OCI-LY3 (cell line): ENCODE data around the gene LRRC8D.
"Not testable (repeated sequence)": the region's sequence is repeated elsewhere in the genome, so short reads cannot be mapped to it uniquely, and the experiment has no call there.

Experiments used
- H2AFZ ChIP-seq: fragments of 200-600, 300-600 bp; shearing (Covaris generic); 2 replicates; pipeline ENCODE4 v1.6.0; 2014; ENCODE audit warnings: antibody characterized with exemption, low read depth, low read length
- H3K27ac ChIP-seq: fragments of 200-600, 300-600 bp; sonication (generic); 2 replicates; pipeline ENCODE4 v1.5.1; 2014; ENCODE audit warnings: mild to moderate bottlenecking, low read length, moderate library complexity, mixed read lengths
- H3K27me3 ChIP-seq: fragments of 200-600, 300-600 bp; sonication (generic); 2 replicates; pipeline ENCODE4 v1.6.1; 2014; ENCODE audit warnings: low read depth, low read length, mixed read lengths
- H3K36me3 ChIP-seq: fragments of 200-600, 300-600 bp; sonication (generic); replicated peaks from 2 replicates; pipeline ENCODE3; 2014; ENCODE audit warnings: low read depth, low read length, mixed read lengths
- H3K4me1 ChIP-seq: fragments of 300-600, 200-600 bp; sonication (generic); 2 replicates; pipeline ENCODE4 v1.6.1; 2014; ENCODE audit warnings: low read length, mixed read lengths
- H3K4me2 ChIP-seq: fragments of 200-600, 300-600 bp; sonication (generic); 2 replicates; pipeline ENCODE4 v1.6.1; 2014; ENCODE audit warnings: low read length, mixed read lengths
- H3K4me3 ChIP-seq: fragments of 300-600, 200-600 bp; sonication (generic); 2 replicates; pipeline ENCODE4 v1.5.1; 2014; ENCODE audit warnings: antibody characterized with exemption, mild to moderate bottlenecking, low read length, moderate library complexity
- H3K79me2 ChIP-seq: fragments of 300-600, 200-600 bp; shearing (Covaris generic); 2 replicates; pipeline ENCODE4 v1.6.1; 2014; ENCODE audit warnings: mild to moderate bottlenecking, low read length, mixed read lengths
- H3K9ac ChIP-seq: fragments of 300-600, 200-600 bp; shearing (Covaris generic); 2 replicates; pipeline ENCODE4 v1.6.0; 2014; ENCODE audit warnings: mild to moderate bottlenecking, low read length, moderate library complexity
- H3K9me3 ChIP-seq: fragments of 200-600, 300-600 bp; shearing (Covaris generic); 2 replicates; pipeline ENCODE4 v1.6.1; 2014; ENCODE audit warnings: low read length, mixed read lengths; ENCODE audit not compliant: insufficient read depth
- H4K20me1 ChIP-seq: fragments of 200-600, 300-600 bp; sonication (generic); 2 replicates; pipeline ENCODE4 v1.6.1; 2016; ENCODE audit warnings: low read length, mixed read lengths; ENCODE audit not compliant: insufficient read depth
- CTCF ChIP-seq: fragments of 200-600, 300-600 bp; sonication (generic); IDR thresholded peaks from 2 replicates; pipeline ENCODE4 v1.5.1; 2014; ENCODE audit warnings: antibody characterized with exemption, low read length, low read depth
- EZH2phosphoT487 ChIP-seq: fragments of 200-600 bp; shearing (Covaris generic); IDR thresholded peaks from 2 replicates; pipeline ENCODE4 v1.6.1; 2018; ENCODE audit warnings: antibody characterized with exemption, mixed run types, low read depth

LRRC8D gene

GRCh38 chr1:89919174-89919573, 98.3 kb downstream of the LRRC8D start:
- TF ChIP-seq EZH2phosphoT487 (no peak), CTCF (no peak)
- Histone ChIP-seq H3K4me3 (no peak overlapping the region), H3K36me3 (peaks cover 2% of the 10 kb centered on the region), H3K27ac (no peak overlapping the region), H3K4me1 (no peaks in the 10 kb centered on the region), H3K79me2 (no peaks in the 10 kb centered on the region), H3K4me2 (no peak overlapping the region), H2AFZ (no peak overlapping the region), H4K20me1 (no peaks in the 10 kb centered on the region), H3K27me3 (no peaks in the 10 kb centered on the region), H3K9ac (no peak overlapping the region), H3K9me3 (no peaks in the 10 kb centered on the region)

GRCh38 chr1:89922911-89923310, 102.1 kb downstream of the LRRC8D start:
- Histone ChIP-seq H3K27me3 (no peaks in the 10 kb centered on the region), H4K20me1 (no peaks in the 10 kb centered on the region), H2AFZ (no peak overlapping the region), H3K4me3 (no peak overlapping the region), H3K27ac (no peak overlapping the region), H3K9ac (no peak overlapping the region), H3K79me2 (no peaks in the 10 kb centered on the region), H3K36me3 (peaks cover 2% of the 10 kb centered on the region), H3K4me2 (no peak overlapping the region), H3K4me1 (no peaks in the 10 kb centered on the region), H3K9me3 (no peaks in the 10 kb centered on the region)
- TF ChIP-seq CTCF, result no peak
- no peak for TF ChIP-seq EZH2phosphoT487

GRCh38 chr1:89923517-89923916, 102.7 kb downstream of the LRRC8D start:
- Histone ChIP-seq H3K27ac (no peak overlapping the region), H3K4me2 (no peak overlapping the region), H3K79me2 (no peaks in the 10 kb centered on the region), H3K9me3 (no peaks in the 10 kb centered on the region), H2AFZ (no peak overlapping the region), H3K27me3 (no peaks in the 10 kb centered on the region), H3K4me3 (no peak overlapping the region), H3K36me3 (peaks cover 2% of the 10 kb centered on the region), H4K20me1 (no peaks in the 10 kb centered on the region), H3K9ac (no peak overlapping the region), H3K4me1 (no peaks in the 10 kb centered on the region)
- TF ChIP-seq EZH2phosphoT487 (no peak), CTCF (no peak)

GRCh38 chr1:89924075-89924474, 103.2 kb downstream of the LRRC8D start:
- not testable (repeated sequence) for H3K9me3 ChIP-seq, H3K9ac ChIP-seq, H3K27ac ChIP-seq, H3K4me2 ChIP-seq, H3K27me3 ChIP-seq, H3K4me3 ChIP-seq, H2AFZ ChIP-seq, H3K36me3 ChIP-seq, H3K4me1 ChIP-seq, H3K79me2 ChIP-seq, H4K20me1 ChIP-seq

- H3K79me2 ChIP-seq, result no peaks in the 10 kb centered on the region
- TF ChIP-seq EZH2phosphoT487, result no peak
- TF ChIP-seq CTCF, result no peak
- H3K4me3 ChIP-seq, result no peak overlapping the region
- H3K9ac ChIP-seq, result no peak overlapping the region
- H3K36me3 ChIP-seq, result peaks cover 2% of the 10 kb centered on the region
- no peaks in the 10 kb centered on the region for H3K9me3 ChIP-seq
- peaks cover 7% of the 10 kb centered on the region for H3K4me1 ChIP-seq
- no peak overlapping the region for H2AFZ ChIP-seq
- H3K27me3 ChIP-seq, result no peaks in the 10 kb centered on the region
- no peak overlapping the region for H3K4me2 ChIP-seq
- no peaks in the 10 kb centered on the region for H4K20me1 ChIP-seq
- H3K27ac ChIP-seq, result no peak overlapping the region
Observed at GRCh38 chr1:89927049-89927448, 106.2 kb downstream of the LRRC8D start.
